H1 (cell line): Measurements from ENCODE around the gene CPNE8.

Source experiments
- SRF ChIP-seq: IDR thresholded peaks from 2 replicates; pipeline ENCODE4 v1.6.1; 2011; ENCODE audit warnings: mild to moderate bottlenecking, low read depth, low read length, moderate library complexity
- TF ChIP-seq, protein P1 (sequence below), 3 experiments: IDR thresholded peaks; 1 replicate in 2 of 3; 2 replicates in 1 of 3; pipeline versions ENCODE4 v1.5.1 to v1.6.1; 2011; ENCODE audit warnings: low read length in 3 of 3, mild to moderate bottlenecking in 3 of 3, inconsistent platforms in 2 of 3, low read depth in 1 of 3, moderate library complexity in 1 of 3; ENCODE audit not compliant: insufficient read depth in 1 of 3; ENCODE audit errors: control extremely low read depth in 1 of 3

DNA sequence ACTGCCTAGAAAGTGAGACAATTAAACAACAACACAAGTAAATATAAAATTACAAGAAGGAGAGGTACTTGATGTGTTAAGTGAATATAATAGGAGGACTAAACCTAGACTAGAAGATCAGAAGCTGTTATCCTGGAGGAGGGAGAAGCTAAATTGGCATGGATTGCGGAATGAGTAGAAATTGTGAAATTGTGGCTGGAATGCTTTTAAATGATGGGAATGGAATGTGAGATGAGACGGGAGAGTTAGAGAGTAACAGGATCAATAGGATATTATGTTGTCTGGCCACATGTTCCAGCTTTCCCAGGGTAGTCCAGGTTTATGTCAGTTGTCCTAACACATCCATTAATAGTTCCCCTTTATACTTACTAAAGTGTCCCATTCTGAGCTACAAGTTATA lies 44.0 kb upstream of the CPNE8 start:
- TF ChIP-seq, protein P1, sequence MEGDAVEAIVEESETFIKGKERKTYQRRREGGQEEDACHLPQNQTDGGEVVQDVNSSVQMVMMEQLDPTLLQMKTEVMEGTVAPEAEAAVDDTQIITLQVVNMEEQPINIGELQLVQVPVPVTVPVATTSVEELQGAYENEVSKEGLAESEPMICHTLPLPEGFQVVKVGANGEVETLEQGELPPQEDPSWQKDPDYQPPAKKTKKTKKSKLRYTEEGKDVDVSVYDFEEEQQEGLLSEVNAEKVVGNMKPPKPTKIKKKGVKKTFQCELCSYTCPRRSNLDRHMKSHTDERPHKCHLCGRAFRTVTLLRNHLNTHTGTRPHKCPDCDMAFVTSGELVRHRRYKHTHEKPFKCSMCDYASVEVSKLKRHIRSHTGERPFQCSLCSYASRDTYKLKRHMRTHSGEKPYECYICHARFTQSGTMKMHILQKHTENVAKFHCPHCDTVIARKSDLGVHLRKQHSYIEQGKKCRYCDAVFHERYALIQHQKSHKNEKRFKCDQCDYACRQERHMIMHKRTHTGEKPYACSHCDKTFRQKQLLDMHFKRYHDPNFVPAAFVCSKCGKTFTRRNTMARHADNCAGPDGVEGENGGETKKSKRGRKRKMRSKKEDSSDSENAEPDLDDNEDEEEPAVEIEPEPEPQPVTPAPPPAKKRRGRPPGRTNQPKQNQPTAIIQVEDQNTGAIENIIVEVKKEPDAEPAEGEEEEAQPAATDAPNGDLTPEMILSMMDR (IDR thresholded peaks at IDR 0.05; ENCODE audit: control extremely low read depth in 1 of 3, insufficient read depth in 1 of 3, low read depth in 1 of 3, low read length in 3 of 3), result no peak
- TF ChIP-seq SRF, result no peak
